ENCODE measurements around the gene CNPY1. TPM values are rescaled to one million over a fixed set of nuclear protein-coding genes. Genes with fewer than 3 reads are reported as not detected.

Gene CNPY1
- total RNA-seq, 1 donor from 2014 or later = not detected

DNA sequence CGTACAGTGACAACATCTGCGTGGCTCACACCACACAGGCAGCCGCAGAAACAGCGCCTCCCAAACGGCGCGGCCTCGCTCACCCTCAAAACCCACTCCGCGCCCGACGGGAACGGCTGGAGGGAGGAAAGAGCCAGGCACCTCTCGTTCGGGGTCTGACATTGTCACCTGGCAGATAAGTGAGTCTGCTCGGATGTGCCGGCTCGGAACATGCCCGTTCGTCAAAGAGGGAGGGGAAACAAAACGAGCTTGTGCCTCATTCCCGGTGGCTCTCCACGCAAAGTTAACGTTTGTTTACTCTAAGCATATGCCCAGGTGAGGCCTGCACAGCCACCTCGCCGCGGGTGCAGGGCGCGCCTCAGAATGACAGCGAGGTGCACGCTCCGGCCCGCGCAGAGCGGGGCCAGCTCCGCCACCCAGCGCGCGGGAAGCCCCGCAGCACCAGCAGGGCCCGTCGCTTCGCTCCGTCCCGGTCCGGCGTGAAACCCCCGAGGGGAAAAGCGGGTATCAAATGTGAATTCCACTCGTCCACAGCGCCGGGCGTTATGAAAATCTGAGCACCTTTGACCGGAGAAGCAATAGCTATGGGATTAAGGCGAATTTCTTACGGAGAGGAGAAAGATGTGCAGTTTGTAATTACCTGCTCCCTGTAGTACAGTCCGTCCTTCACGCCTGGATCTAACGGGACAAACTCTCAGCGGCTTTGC lies 13.1 kb downstream of the CNPY1 start:
- intact Hi-C loops (cut with micrococcal nuclease) = loop anchor here (1.0 to 5.0 kb wide), 3 partner anchors 26 to 620 kb away; no protein-coding TSS in a partner anchor
- ATAC-seq (ENCODE audit: low read depth) = no peak
- Mint-ChIP-seq H3K9me3 (no peaks in the 10 kb centered on the region), H3K36me3 (ENCODE audit: low read depth) (no peaks in the 10 kb centered on the region), H3K4me3 (peak overlapping the region; percentile 69), H3K27ac (no peak overlapping the region), H3K27me3 (peaks cover 68% of the 10 kb centered on the region), H3K4me1 (peaks cover 15% of the 10 kb centered on the region)
- ChIA-PET CTCF (interaction anchor here (0.9 to 1.2 kb wide), 4 partner anchors 15 to 606 kb away, joined by 3 to 4 read pairs (median 4); no protein-coding TSS in a partner anchor), POLR2A (no interaction called here)
- no peak for DNase-seq
- TF ChIP-seq CTCF (IDR thresholded peaks at IDR 0.05) = no peak

- intact Hi-C loops (cut with micrococcal nuclease) = loop anchor here (1.0 to 5.0 kb wide), 3 partner anchors 25 to 619 kb away; no protein-coding TSS in a partner anchor
- Mint-ChIP-seq H3K4me1 (peaks cover 15% of the 10 kb centered on the region), H3K9me3 (no peaks in the 10 kb centered on the region), H3K36me3 (ENCODE audit: low read depth) (no peaks in the 10 kb centered on the region), H3K4me3 (peak overlapping the region; percentile 48), H3K27me3 (peaks cover 69% of the 10 kb centered on the region), H3K27ac (no peak overlapping the region)
- TF ChIP-seq CTCF (IDR thresholded peaks at IDR 0.05) = no peak
- ATAC-seq (ENCODE audit: low read depth) (no peak), DNase-seq (no peak)
- ChIA-PET POLR2A (no interaction called here), CTCF (interaction anchor here (0.9 to 1.2 kb wide), 2 partner anchors 15 to 605 kb away, joined by 3 to 4 read pairs; no protein-coding TSS in a partner anchor)
Observed at GRCh38 chr7:155532792-155533119, 13.6 kb downstream of the CNPY1 start.

GRCh38 chr7:155531681-155532080 lies 14.7 kb downstream of the CNPY1 start:
- Mint-ChIP-seq H3K27me3 (peaks cover 68% of the 10 kb centered on the region), H3K9me3 (no peaks in the 10 kb centered on the region), H3K4me1 (peaks cover 15% of the 10 kb centered on the region), H3K4me3 (no peak overlapping the region), H3K27ac (no peak overlapping the region), H3K36me3 (ENCODE audit: low read depth) (no peaks in the 10 kb centered on the region)
- DNase-seq (no peak), ATAC-seq (ENCODE audit: low read depth) (no peak)
- ChIA-PET CTCF (interaction anchor here (0.9 kb wide), 1 partner anchor 618 kb away, joined by 3 read pairs; no protein-coding TSS in a partner anchor), POLR2A (no interaction called here)
- intact Hi-C loops (cut with micrococcal nuclease) = loop anchor here (5.0 kb wide), 1 partner anchor 64 kb away; no protein-coding TSS in a partner anchor
- TF ChIP-seq CTCF (IDR thresholded peaks at IDR 0.05) = no peak

DNA sequence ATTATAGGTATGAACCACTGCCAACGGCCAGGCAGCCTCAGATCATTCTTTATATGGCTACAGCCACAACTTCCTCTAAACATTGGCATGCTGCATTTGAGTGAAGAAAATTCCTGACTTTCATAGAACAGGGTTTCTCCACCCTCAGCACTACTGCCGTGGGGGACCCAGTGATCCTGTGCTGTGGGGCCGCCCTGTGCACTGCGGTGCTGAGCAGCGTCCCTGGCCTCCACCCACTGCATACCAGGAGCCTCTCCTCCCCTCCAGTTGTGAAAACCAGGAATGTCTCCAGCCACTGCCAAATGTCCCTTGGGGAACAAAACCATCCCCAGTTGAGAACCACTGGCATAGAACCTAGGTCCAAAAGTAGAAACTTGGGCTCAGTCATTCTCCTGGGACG lies 15.8 kb downstream of the CNPY1 start:
- DNase-seq (no peak), ATAC-seq (ENCODE audit: low read depth) (no peak)
- CTCF ChIA-PET = no interaction called here
- Mint-ChIP-seq H3K27ac (no peak overlapping the region), H3K36me3 (ENCODE audit: low read depth) (no peaks in the 10 kb centered on the region), H3K4me3 (no peak overlapping the region), H3K9me3 (no peaks in the 10 kb centered on the region), H3K4me1 (peaks cover 15% of the 10 kb centered on the region), H3K27me3 (peaks cover 64% of the 10 kb centered on the region)
- intact Hi-C loops (cut with micrococcal nuclease) = loop anchor here (5.0 kb wide), 1 partner anchor 63 kb away; no protein-coding TSS in a partner anchor
- TF ChIP-seq CTCF (IDR thresholded peaks at IDR 0.05) = no peak
- POLR2A ChIA-PET = no interaction called here

DNA sequence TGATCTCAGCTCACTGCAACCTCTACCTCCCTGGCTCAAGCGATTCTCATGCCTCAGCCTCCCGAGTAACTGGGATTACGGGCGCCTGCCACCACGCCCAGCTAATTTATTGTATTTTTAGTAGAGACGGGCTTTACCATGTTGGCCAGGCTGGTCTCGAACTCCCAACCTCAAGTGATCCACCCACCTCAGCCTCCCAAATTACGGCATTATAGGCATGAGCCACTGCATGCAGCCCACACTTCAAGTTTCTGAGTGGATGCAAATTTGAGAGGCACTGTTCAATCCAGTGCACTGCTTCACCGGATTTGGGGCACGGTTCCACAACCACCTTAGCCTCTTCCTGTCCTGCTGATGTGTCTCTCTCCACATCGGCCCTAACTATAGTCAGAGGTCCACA lies 16.5 kb downstream of the CNPY1 start:
- Mint-ChIP-seq H3K4me1 (peaks cover 15% of the 10 kb centered on the region), H3K27ac (no peak overlapping the region), H3K27me3 (peaks cover 60% of the 10 kb centered on the region), H3K36me3 (ENCODE audit: low read depth) (no peaks in the 10 kb centered on the region), H3K9me3 (no peaks in the 10 kb centered on the region), H3K4me3 (no peak overlapping the region)
- POLR2A ChIA-PET = no interaction called here
- CTCF ChIA-PET = no interaction called here
- DNase-seq = no peak
- intact Hi-C loops (cut with micrococcal nuclease) = loop anchor here (5.0 kb wide), 1 partner anchor 63 kb away; no protein-coding TSS in a partner anchor
- ATAC-seq (ENCODE audit: low read depth) = no peak
- TF ChIP-seq CTCF (IDR thresholded peaks at IDR 0.05) = no peak
